ENCODE data around the gene WWOX.

The WWOX gene

GRCh38 chr16:78620291-78620690 is 520.8 kb downstream of the WWOX start:
- Histone ChIP-seq H3K9ac (no peak overlapping the region), H3K36me3 (ENCODE audit: insufficient read depth) (no peaks in the 10 kb centered on the region), H2AFZ (ENCODE audit: low read depth) (no peak overlapping the region), H3K79me2 (ENCODE audit: insufficient read depth, low read depth) (no peaks in the 10 kb centered on the region), H3K4me3 (IDR thresholded peaks at IDR 0.05; ENCODE audit: insufficient read depth, low read depth, low read length) (no peak overlapping the region), H3K4me2 (no peak overlapping the region), H3K27me3 (ENCODE audit: insufficient read depth, low read depth) (no peaks in the 10 kb centered on the region), H3K4me1 (ENCODE audit: low read depth, poor library complexity, severe bottlenecking) (no peaks in the 10 kb centered on the region), H3K27ac (no peak overlapping the region), H4K20me1 (ENCODE audit: insufficient read depth) (no peaks in the 10 kb centered on the region)
- TF ChIP-seq CTCF (conservative IDR thresholded peaks at IDR 0.05; ENCODE audit: low read depth, low read length) = no peak

GRCh38 chr16:78623796-78624195 is 524.3 kb downstream of the WWOX start:
- H3K36me3 ChIP-seq (ENCODE audit: insufficient read depth) = no peaks in the 10 kb centered on the region
- no peak overlapping the region for H3K4me3 ChIP-seq (IDR thresholded peaks at IDR 0.05; ENCODE audit: insufficient read depth, low read depth, low read length)
- no peaks in the 10 kb centered on the region for H3K4me1 ChIP-seq (ENCODE audit: low read depth, poor library complexity, severe bottlenecking)
- H3K27ac ChIP-seq = no peak overlapping the region
- H3K4me2 ChIP-seq = no peak overlapping the region
- no peak overlapping the region for H3K9ac ChIP-seq
- TF ChIP-seq CTCF (conservative IDR thresholded peaks at IDR 0.05; ENCODE audit: low read depth, low read length) = no peak
- no peaks in the 10 kb centered on the region for H4K20me1 ChIP-seq (ENCODE audit: insufficient read depth)
- no peak overlapping the region for H2AFZ ChIP-seq (ENCODE audit: low read depth)
- no peaks in the 10 kb centered on the region for H3K79me2 ChIP-seq (ENCODE audit: insufficient read depth, low read depth)
- H3K27me3 ChIP-seq (ENCODE audit: insufficient read depth, low read depth) = no peaks in the 10 kb centered on the region

- no peaks in the 10 kb centered on the region for H3K36me3 ChIP-seq (ENCODE audit: insufficient read depth)
- no peak overlapping the region for H2AFZ ChIP-seq (ENCODE audit: low read depth)
These were observed 524.9 kb downstream of the WWOX start for GRCh38 chr16:78624366-78624765.

GRCh38 chr16:78628461-78629045 is 529.1 kb downstream of the WWOX start:
- Histone ChIP-seq H3K4me1 (ENCODE audit: low read depth, poor library complexity, severe bottlenecking) (no peaks in the 10 kb centered on the region), H3K36me3 (ENCODE audit: insufficient read depth) (no peaks in the 10 kb centered on the region), H3K4me3 (IDR thresholded peaks at IDR 0.05; ENCODE audit: insufficient read depth, low read depth, low read length) (no peak overlapping the region), H4K20me1 (ENCODE audit: insufficient read depth) (no peaks in the 10 kb centered on the region), H3K27ac (no peak overlapping the region), H3K79me2 (ENCODE audit: insufficient read depth, low read depth) (no peaks in the 10 kb centered on the region), H3K9ac (no peak overlapping the region), H2AFZ (ENCODE audit: low read depth) (no peak overlapping the region), H3K27me3 (ENCODE audit: insufficient read depth, low read depth) (no peaks in the 10 kb centered on the region), H3K4me2 (no peak overlapping the region)
- TF ChIP-seq CTCF (conservative IDR thresholded peaks at IDR 0.05; ENCODE audit: low read depth, low read length) = no peak

More at GRCh38 chr16:78624366-78624765, 524.9 kb downstream of the WWOX start:
- no peaks in the 10 kb centered on the region for H3K79me2 ChIP-seq (ENCODE audit: insufficient read depth, low read depth)
- H3K4me1 ChIP-seq (ENCODE audit: low read depth, poor library complexity, severe bottlenecking) = no peaks in the 10 kb centered on the region
- no peaks in the 10 kb centered on the region for H3K27me3 ChIP-seq (ENCODE audit: insufficient read depth, low read depth)
- TF ChIP-seq CTCF (conservative IDR thresholded peaks at IDR 0.05; ENCODE audit: low read depth, low read length) = no peak
- no peak overlapping the region for H3K9ac ChIP-seq
- no peak overlapping the region for H3K4me2 ChIP-seq
- no peak overlapping the region for H3K27ac ChIP-seq
- H3K4me3 ChIP-seq (IDR thresholded peaks at IDR 0.05; ENCODE audit: insufficient read depth, low read depth, low read length) = no peak overlapping the region
- no peaks in the 10 kb centered on the region for H4K20me1 ChIP-seq (ENCODE audit: insufficient read depth)

Data from KMS-11 (cell line).